Measurements from ENCODE around the gene FBXO15.

- TF ChIP-seq CTCF (IDR thresholded peaks at IDR 0.05; ENCODE audit: low read depth, low read length, missing input control) (no peak), GABPA (IDR thresholded peaks at IDR 0.05 in 1 of 2, conservative IDR thresholded peaks at IDR 0.05 in 1 of 2) (no peak), YY1 (IDR thresholded peaks at IDR 0.05) (no peak), REST (IDR thresholded peaks at IDR 0.05) (no peak), JUND (IDR thresholded peaks at IDR 0.05) (no peak), RAD21 (IDR thresholded peaks at IDR 0.05) (no peak), TAF1 (conservative IDR thresholded peaks at IDR 0.05) (no peak)
These were observed 973 bp upstream of the FBXO15 start for GRCh38 chr18:74148543-74149070.

Data from liver (tissue), 3 donors.